K562 (cell line): ENCODE results near the gene RNF41. TPM values are rescaled to one million over a fixed set of nuclear protein-coding genes. Genes with fewer than 3 reads are reported as not detected.
A peak's percentile ranks its signal among the peaks of the same experiment; 100 is the strongest.

Source experiments
- ATAC-seq: fragments of 200-7000 bp; cut with Tn5 transposase; 3 replicates; pipeline ENCODE4 v1.9.1; 2020; ENCODE audit warnings: moderate library complexity
- BruUV-seq: library from RNA; stranded (reverse); fragments of 400-500 nt; replicated peaks from 2 replicates; lab custom pipeline; 2021; lab: Mats Ljungman, UMichigan
- CTCF ChIA-PET: fragments of 300-600 bp; formaldehyde crosslinking; extraction: SDS; loops from one replicate; lab custom pipeline; 2021; ENCODE audit warnings: low intra/inter-chr PET ratio; lab: Yijun Ruan, JAX
- POLR2A ChIA-PET: fragments of 300-600, 350-650 bp; sonication (Branson Sonifier 250); formaldehyde crosslinking; extraction: SDS; loops from one replicate; lab custom pipeline; 2021; ENCODE audit warnings: antibody characterized with exemption, inconsistent platforms; lab: Yijun Ruan, JAX
- DNase-seq, 4 experiments: peaks; one replicate each; pipeline versions ENCODE4 v3.0.0 to v3.0.0-alpha.2; 2011 to 2018; ENCODE audit warnings: low spot score in 3 of 4, mixed read lengths in 3 of 4; ENCODE audit errors: extremely low read depth in 1 of 4
- FAIRE-seq: peaks from 2 replicates; lab custom pipeline; 2011; peaks lifted over from hg19 to GRCh38; lab: Jason Lieb, UNC
- H2AFZ ChIP-seq: 2 replicates; pipeline ENCODE4 v1.6.0; 2011; ENCODE audit warnings: low read depth, low read length, control low read depth, inconsistent platforms
- H3K27ac ChIP-seq: fragments of 200-600 bp; 3 replicates; pipeline ENCODE4 v1.8.0; 2011; ENCODE audit warnings: low read depth, mild to moderate bottlenecking, control low read depth, inconsistent platforms, low read length, moderate library complexity, mixed read lengths; ENCODE audit errors: extremely low read depth
- H3K27me3 ChIP-seq, 2 experiments: fragments of 300-600 bp in 1 of 2; 2 replicates in 1 of 2; 3 replicates in 1 of 2; pipeline versions ENCODE4 v1.6.0 to v1.8.0; 2011; ENCODE audit warnings: inconsistent platforms in 2 of 2, low read length in 2 of 2, mild to moderate bottlenecking in 1 of 2, mixed read lengths in 1 of 2, moderate library complexity in 1 of 2; ENCODE audit not compliant: control insufficient read depth in 2 of 2, insufficient read depth in 2 of 2
- H3K36me3 ChIP-seq: fragments of 300-600 bp; 3 replicates; pipeline ENCODE4 v1.8.0; 2011; ENCODE audit warnings: mild to moderate bottlenecking, low read length, inconsistent platforms; ENCODE audit not compliant: control insufficient read depth, insufficient read depth
- H3K4me1 ChIP-seq, 2 experiments: fragments of 200-600 bp in 1 of 2; replicated peaks in 1 of 2; 2 replicates in 1 of 2; 3 replicates in 1 of 2; pipeline versions ENCODE4 v1.5.1 to v1.8.0; 2011; ENCODE audit warnings: inconsistent platforms in 2 of 2, low read length in 2 of 2, mild to moderate bottlenecking in 1 of 2, mixed read lengths in 1 of 2, moderate library complexity in 1 of 2; ENCODE audit not compliant: control insufficient read depth in 2 of 2, insufficient read depth in 2 of 2
- H3K4me2 ChIP-seq: 2 replicates; pipeline ENCODE4 v1.6.1; 2011; ENCODE audit warnings: low read length, control low read depth, inconsistent platforms, mixed read lengths; ENCODE audit not compliant: insufficient read depth
- H3K4me3 ChIP-seq: fragments of 200-600 bp; sonication (generic), shearing (Covaris generic); 2 replicates; pipeline ENCODE4 v1.5.1; 2016; ENCODE audit warnings: control low read depth, inconsistent platforms
- H3K79me2 ChIP-seq: fragments of 200-600 bp; 3 replicates; pipeline ENCODE4 v1.8.0; 2011; ENCODE audit warnings: low read length, inconsistent platforms; ENCODE audit not compliant: control insufficient read depth, insufficient read depth
- H3K9ac ChIP-seq, 2 experiments: 2 replicates each; pipeline versions ENCODE4 v1.6.0 to v1.6.1; 2011; ENCODE audit warnings: low read depth in 2 of 2, low read length in 2 of 2, control low read depth in 1 of 2, inconsistent platforms in 1 of 2, mild to moderate bottlenecking in 1 of 2, mixed read lengths in 1 of 2; ENCODE audit not compliant: insufficient read depth in 1 of 2
- H3K9me1 ChIP-seq: one replicate; pipeline ENCODE4 v1.6.0; 2011; ENCODE audit warnings: inconsistent platforms, mild to moderate bottlenecking, low read length, moderate library complexity; ENCODE audit not compliant: control insufficient read depth, insufficient read depth
- H3K9me3 ChIP-seq: replicated peaks from 2 replicates; pipeline ENCODE4 v1.5.1; 2011; ENCODE audit warnings: low read depth, low read length, inconsistent platforms; ENCODE audit not compliant: control insufficient read depth, insufficient read depth
- H4K20me1 ChIP-seq: replicated peaks from 2 replicates; pipeline ENCODE4 v1.6.1; 2011; ENCODE audit warnings: low read length, inconsistent platforms, mixed read lengths; ENCODE audit not compliant: control insufficient read depth, insufficient read depth
- KDM5B ChIP-seq: fragments of 200-600 bp; sonication (generic); IDR thresholded peaks from 2 replicates; pipeline ENCODE4 v1.6.1; 2012; ENCODE audit warnings: low read depth, mild to moderate bottlenecking, moderate library complexity, low read length, control low read depth, inconsistent platforms; ENCODE audit not compliant: insufficient replicate concordance
- MED1 ChIP-seq: sonication (generic); formaldehyde crosslinking; IDR thresholded peaks from 2 replicates; pipeline ENCODE4 v1.8.1; 2023; ENCODE audit warnings: missing genetic modification reagents, borderline replicate concordance
- RFX5 ChIP-seq: IDR thresholded peaks from 2 replicates; pipeline ENCODE4 v1.6.1; 2011; ENCODE audit warnings: low read depth, mild to moderate bottlenecking, improper control_type of control experiment, low read length
- WGBS: fragments of 100-300 bp; shearing (Covaris generic); methylation state at CpG from one replicate; pipeline ENCODE4 v1.1.6; 2016; ENCODE audit warnings: low coverage, mixed read lengths; ENCODE audit not compliant: insufficient coverage; ENCODE audit errors: missing lambda C conversion rate; 5-methylcytosine and 5-hydroxymethylcytosine counted together
- in situ Hi-C: fragments of 300-500 bp; cut with MboI; formaldehyde crosslinking; loops from 4 replicates; pipeline ENCODE4 v1.15.0; 2018; ENCODE audit warnings: inconsistent platforms, mixed read lengths
- intact Hi-C: fragments of 100-400 bp; cut with micrococcal nuclease; formaldehyde crosslinking; loops from 2 replicates; pipeline ENCODE4 v1.14.2; 2022
- polyA plus RNA-seq, 8 experiments: library from polyadenylated mRNA; depleted of rRNA in 4 of 8; stranded (reverse) in 5 of 8; unstranded in 3 of 8; fragments of >200 nt; fragmentation: Nextera tagmentation in 2 of 8; fragmentation: Illumina TruSeq in 1 of 8; extraction: Ambion mirVana in 2 of 8; extraction: Trizol in 1 of 8; gene quantifications; 2 replicates each; pipeline versions ENCODE4 v1.2.1 to v1.2.3, GENCODE V29; 2011 to 2014; ENCODE audit warnings: inconsistent platforms in 1 of 8, missing spikeins in 1 of 8
- total RNA-seq, 7 experiments: library from RNA; depleted of rRNA in 6 of 7; stranded (reverse); fragments of >200 nt in 6 of 7; fragmentation: Illumina TruSeq in 2 of 7; extraction: Trizol in 2 of 7; gene quantifications; 2 replicates each; pipeline versions ENCODE4 v1.2.1 to v1.2.3, GENCODE V29; 2011 to 2021; ENCODE audit warnings: low replicate concordance in 1 of 7
- TF ChIP-seq, protein P1 (sequence below): fragments of 450-650 bp; IDR thresholded peaks from 2 replicates; pipeline ENCODE4 v1.6.1; 2018; ENCODE audit not compliant: partially characterized antibody

The RNF41 gene
- total and polyA plus RNA-seq, 9 of the 15 experiments (the other 6 are each of a cell fraction or from before 2014, with no cell fraction given), result 28.2 to 46.8 (median 33.8) TPM

DNA sequence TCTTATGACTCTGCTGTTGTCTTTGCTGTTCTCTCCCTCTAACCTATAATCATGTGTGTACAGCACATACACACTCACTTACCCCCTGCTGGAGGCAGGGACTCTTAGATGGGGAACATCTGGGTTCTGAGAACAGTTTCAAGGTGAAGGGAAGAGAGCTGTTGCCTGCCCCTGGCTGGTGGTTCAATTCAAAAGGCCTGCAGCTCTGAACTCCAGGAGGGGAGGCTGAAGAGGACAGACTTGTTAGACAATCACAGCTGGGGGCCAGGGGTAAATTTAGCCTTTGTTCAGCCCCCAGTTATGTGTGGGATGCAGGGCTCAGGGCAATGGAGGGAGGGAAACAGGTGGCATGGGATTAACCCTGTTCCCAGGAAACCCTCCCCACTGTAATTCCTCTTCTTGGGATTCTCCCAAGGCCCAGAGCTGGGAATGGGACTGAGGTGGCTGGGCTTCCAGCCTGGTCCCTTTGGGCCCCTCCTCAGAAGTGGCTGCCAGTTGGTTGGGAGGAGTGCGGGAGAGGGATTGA, 67.4 kb downstream of the RNF41 start:
- CTCF ChIA-PET, result no interaction called here
- no peak overlapping the region for H3K4me3 ChIP-seq
- peaks cover 45% of the 10 kb centered on the region for H3K79me2 ChIP-seq
- 80% methylated on average over 1 of the region's 1 CpG for whole genome bisulfite sequencing
- ATAC-seq (no peak), DNase-seq (peak in 1 of 4 experiments; percentile 61), FAIRE-seq (no peak)
- no peaks in the 10 kb centered on the region for H3K27me3 ChIP-seq
- H3K9me3 ChIP-seq, result no peaks in the 10 kb centered on the region
- in situ Hi-C loops, result no loop called here
- peaks cover 27% of the 10 kb centered on the region; the same call in 2 of the 3 replicates for H3K36me3 ChIP-seq
- intact Hi-C loops, result no loop called here
- no peak for TF ChIP-seq RFX5
- peak; percentile 25 for TF ChIP-seq KDM5B
- TF ChIP-seq, protein P1, sequence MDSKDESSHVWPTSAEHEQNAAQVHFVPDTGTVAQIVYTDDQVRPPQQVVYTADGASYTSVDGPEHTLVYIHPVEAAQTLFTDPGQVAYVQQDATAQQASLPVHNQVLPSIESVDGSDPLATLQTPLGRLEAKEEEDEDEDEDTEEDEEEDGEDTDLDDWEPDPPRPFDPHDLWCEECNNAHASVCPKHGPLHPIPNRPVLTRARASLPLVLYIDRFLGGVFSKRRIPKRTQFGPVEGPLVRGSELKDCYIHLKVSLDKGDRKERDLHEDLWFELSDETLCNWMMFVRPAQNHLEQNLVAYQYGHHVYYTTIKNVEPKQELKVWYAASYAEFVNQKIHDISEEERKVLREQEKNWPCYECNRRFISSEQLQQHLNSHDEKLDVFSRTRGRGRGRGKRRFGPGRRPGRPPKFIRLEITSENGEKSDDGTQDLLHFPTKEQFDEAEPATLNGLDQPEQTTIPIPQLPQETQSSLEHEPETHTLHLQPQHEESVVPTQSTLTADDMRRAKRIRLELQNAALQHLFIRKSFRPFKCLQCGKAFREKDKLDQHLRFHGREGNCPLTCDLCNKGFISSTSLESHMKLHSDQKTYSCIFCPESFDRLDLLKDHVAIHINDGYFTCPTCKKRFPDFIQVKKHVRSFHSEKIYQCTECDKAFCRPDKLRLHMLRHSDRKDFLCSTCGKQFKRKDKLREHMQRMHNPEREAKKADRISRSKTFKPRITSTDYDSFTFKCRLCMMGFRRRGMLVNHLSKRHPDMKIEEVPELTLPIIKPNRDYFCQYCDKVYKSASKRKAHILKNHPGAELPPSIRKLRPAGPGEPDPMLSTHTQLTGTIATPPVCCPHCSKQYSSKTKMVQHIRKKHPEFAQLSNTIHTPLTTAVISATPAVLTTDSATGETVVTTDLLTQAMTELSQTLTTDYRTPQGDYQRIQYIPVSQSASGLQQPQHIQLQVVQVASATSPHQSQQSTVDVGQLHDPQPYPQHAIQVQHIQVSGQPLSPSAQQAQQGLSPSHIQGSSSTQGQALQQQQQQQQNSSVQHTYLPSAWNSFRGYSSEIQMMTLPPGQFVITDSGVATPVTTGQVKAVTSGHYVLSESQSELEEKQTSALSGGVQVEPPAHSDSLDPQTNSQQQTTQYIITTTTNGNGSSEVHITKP, result no peak
- TF ChIP-seq MED1 (CRISPR knock-in tag), result no peak
- peak overlapping the region; percentile 91; the same call in 1 of the 2 replicates for H3K4me2 ChIP-seq
- POLR2A ChIA-PET, result interaction anchor here (0.6 to 3.2 kb wide), 9 partner anchors 9 to 36 kb away, joined by 3 to 16 read pairs (median 4); partner anchors contain the start of genes SMARCC2 and ZC3H10
- H3K9ac ChIP-seq, result peak overlapping the region; percentile 45 to 91; a peak in 2 of 4 replicates
- no peak overlapping the region for H2AFZ ChIP-seq
- H4K20me1 ChIP-seq, result peaks cover 4% of the 10 kb centered on the region; the same call in 1 of the 2 replicates
- no TSS peak for BruUV-seq
- peaks cover 39 to 45% of the 10 kb centered on the region in 2 experiments; a peak in 4 of 5 replicates for H3K4me1 ChIP-seq
- peak overlapping the region; percentile 42 for H3K27ac ChIP-seq
- H3K9me1 ChIP-seq, result no peaks in the 10 kb centered on the region
